ENCODE data around the gene AFDN.
"Not testable (repeated sequence)": the region's sequence is repeated elsewhere in the genome, so short reads cannot be mapped to it uniquely, and the experiment has no call there.

Gene AFDN

DNA sequence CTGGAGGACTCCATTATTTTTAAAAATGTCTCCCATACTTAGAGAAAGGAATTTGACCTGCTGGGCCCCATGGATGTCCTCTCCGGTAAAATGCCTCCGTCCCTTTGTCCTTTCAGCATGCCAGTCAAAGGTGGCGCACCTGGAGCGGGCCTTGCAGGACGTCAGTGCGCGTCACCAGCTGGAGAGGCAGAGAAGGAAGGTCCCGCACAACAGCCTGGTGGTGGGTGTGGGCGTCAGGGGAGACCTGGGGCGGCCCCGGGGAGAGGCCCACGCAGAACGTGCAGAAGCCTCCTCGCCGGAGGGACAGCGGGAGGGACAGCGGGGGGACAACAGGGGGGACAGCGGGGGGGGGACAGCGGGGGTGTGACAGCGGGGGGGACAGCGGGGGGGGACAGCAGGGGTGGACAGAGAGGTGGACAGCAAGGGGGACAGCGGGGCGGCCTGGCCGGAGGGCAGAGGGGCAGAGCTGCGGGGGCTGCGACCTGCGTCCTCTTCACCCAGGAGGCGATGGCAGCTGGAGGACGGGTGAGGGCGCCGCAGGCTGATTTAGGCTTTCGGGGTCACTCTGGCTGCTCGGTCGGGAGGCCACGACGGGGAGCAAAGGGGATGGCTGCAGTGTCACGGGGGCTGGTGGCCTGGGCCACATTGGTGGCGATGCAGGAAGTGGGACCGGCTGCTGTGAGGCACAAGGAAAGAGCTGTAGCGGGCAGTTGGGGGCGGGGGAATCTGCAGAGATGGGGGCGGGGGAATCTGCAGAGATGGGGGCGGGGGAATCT, 169.9 kb downstream of the AFDN start:
- Histone ChIP-seq H3K4me2 (peak overlapping the region; percentile 86), H3K36me3 (no peaks in the 10 kb centered on the region), H3K9ac (peak overlapping the region; percentile 77), H3K4me1 (peaks cover 48% of the 10 kb centered on the region), H3K27ac (peak overlapping the region; percentile 85), H4K20me1 (no peaks in the 10 kb centered on the region), H3K9me3 (0 out of 2 replicates have a peak, but pooled peaks cover 4% of the 10 kb centered on the region), H3K4me3 (peak overlapping the region; percentile 65), H3K27me3 (no peaks in the 10 kb centered on the region)
- TF ChIP-seq Cebpa-rat (IDR thresholded peaks at IDR 0.05) = no peak

DNA sequence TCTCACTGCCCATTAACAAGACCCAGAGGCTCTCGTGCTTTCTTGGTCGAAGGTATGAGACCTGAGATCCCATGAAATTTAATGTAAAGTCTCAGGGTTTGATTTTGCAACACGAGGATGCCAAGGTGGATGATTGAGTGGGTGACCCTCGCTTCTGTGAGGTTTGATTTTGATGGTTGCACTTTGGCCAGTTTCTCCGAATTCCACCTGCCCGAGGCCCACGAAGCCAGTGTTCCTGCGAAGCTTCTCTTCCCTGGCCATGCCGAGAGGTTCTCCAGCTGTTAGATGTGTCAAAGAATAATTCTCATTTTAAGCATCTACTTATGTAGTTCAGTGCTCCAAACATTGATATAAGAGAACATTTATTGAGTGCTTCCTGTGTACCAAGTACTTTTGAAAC, 170.9 kb downstream of the AFDN start, which contains the start of gene KIF25:
KIF25 (plus strand) TSS at position 30 of the 400 bp plus-strand sequence. CDS start 31,915 bp downstream, outside the sequence.
- peak within 1 kb of the TSS; percentile 65 for H3K4me3 ChIP-seq
- H3K27me3 ChIP-seq = no peaks in the 10 kb centered on the region
- no peak for TF ChIP-seq Cebpa-rat (IDR thresholded peaks at IDR 0.05)
- H3K27ac ChIP-seq = peak within 1 kb of the TSS; percentile 85
- H4K20me1 ChIP-seq = no peaks in the 10 kb centered on the region
- no peaks in the 10 kb centered on the region for H3K9me3 ChIP-seq
- peak within 1 kb of the TSS; percentile 86 for H3K4me2 ChIP-seq
- H3K9ac ChIP-seq = peak within 1 kb of the TSS; percentile 77
- H3K4me1 ChIP-seq = peaks cover 38% of the 10 kb centered on the region
- no peaks in the 10 kb centered on the region for H3K36me3 ChIP-seq

DNA sequence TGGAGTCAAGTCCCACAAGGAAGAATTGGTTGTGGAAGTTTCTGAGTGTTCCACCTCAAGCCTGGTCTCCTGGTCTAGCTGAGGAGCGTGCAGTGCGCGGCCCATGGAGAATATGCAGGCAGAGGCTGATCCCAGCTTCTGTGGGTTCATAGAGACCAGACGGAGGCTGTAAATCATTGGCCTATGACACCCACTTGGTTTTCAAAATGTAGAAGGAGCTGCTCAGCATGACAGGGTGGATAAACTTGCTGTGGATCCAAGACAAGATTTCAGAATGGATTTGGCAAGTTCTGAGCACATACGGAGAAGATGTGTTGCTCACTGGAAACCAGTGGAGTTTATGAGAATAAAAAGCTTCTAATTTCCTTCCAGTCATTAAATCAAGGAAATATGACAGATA, 171.5 kb downstream of the AFDN start:
- TF ChIP-seq Cebpa-rat (IDR thresholded peaks at IDR 0.05) = no peak
- Histone ChIP-seq H3K9ac (no peak overlapping the region), H3K27ac (0 out of 2 replicates have a peak overlapping the region, but pooled peaks have one; percentile 2), H3K27me3 (no peaks in the 10 kb centered on the region), H3K9me3 (no peaks in the 10 kb centered on the region), H3K4me2 (no peak overlapping the region), H3K4me1 (peaks cover 32% of the 10 kb centered on the region), H3K4me3 (no peak overlapping the region), H4K20me1 (no peaks in the 10 kb centered on the region), H3K36me3 (no peaks in the 10 kb centered on the region)

DNA sequence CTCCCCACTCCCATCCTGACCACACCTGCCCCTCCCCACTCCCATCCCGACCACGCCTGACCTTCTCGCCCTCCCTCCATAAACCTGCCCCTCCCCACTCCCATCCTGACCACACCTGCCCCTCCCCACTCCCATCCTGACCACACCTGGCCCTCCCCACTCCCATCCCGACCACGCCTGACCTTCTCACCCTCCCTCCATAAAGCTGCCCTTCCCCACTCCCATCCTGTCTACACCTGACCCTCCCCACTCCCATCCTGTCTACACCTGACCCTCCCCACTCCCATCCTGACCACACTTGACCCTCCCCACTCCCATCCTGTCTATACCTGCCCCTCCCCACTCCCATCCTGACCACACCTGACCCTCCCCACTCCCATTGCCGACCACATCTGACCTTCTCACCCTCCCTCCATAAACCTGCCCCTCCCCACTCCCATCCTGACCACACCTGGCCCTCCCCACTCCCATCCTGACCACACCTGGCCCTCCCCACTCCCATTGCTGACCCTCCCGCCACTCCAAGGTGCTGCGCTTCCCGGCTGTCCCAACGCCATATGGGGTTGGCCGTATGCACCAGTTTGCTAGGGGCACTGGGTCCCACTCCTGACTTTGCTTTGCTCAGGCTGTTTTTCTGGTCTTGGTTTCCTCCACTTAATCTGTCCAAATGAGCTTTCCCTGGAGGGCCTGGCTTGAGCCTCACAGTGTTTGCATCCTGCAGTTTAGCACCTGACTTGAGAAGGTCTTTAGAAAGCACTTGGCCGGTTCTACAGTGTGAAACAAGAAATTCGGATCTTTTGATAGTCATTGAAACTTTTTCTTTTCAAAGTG, 173.7 kb downstream of the AFDN start:
- Histone ChIP-seq H3K9ac (no peak overlapping the region), H3K27me3 (no peaks in the 10 kb centered on the region), H3K4me1 (peaks cover 18% of the 10 kb centered on the region), H4K20me1 (no peaks in the 10 kb centered on the region), H3K27ac (no peak overlapping the region), H3K9me3 (peaks cover 10% of the 10 kb centered on the region; the same call in 1 of the 2 replicates), H3K4me2 (no peak overlapping the region), H3K4me3 (no peak overlapping the region), H3K36me3 (no peaks in the 10 kb centered on the region)
- no peak for TF ChIP-seq Cebpa-rat (IDR thresholded peaks at IDR 0.05)

DNA sequence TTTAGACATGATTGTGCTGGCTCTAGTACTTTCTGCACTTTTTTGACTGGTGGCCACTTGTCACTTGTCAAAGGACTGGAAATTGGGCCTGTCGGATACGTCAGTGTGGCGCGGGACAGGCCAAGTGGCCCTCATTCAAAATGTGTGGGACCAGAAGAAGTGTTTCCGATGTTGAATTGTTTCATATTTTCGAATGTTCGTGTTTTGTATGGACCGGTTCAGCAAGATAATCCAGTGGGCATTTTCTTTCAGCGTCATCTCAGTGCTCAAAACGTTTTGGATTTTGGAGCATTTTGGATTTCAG, 174.3 kb downstream of the AFDN start:
- Histone ChIP-seq H4K20me1 (no peaks in the 10 kb centered on the region), H3K4me3 (no peak overlapping the region), H3K4me1 (peaks cover 12% of the 10 kb centered on the region), H3K4me2 (no peak overlapping the region), H3K27ac (no peak overlapping the region), H3K9me3 (peaks cover 15% of the 10 kb centered on the region; the same call in 1 of the 2 replicates), H3K36me3 (no peaks in the 10 kb centered on the region), H3K9ac (no peak overlapping the region), H3K27me3 (no peaks in the 10 kb centered on the region)
- no peak for TF ChIP-seq Cebpa-rat (IDR thresholded peaks at IDR 0.05)

DNA sequence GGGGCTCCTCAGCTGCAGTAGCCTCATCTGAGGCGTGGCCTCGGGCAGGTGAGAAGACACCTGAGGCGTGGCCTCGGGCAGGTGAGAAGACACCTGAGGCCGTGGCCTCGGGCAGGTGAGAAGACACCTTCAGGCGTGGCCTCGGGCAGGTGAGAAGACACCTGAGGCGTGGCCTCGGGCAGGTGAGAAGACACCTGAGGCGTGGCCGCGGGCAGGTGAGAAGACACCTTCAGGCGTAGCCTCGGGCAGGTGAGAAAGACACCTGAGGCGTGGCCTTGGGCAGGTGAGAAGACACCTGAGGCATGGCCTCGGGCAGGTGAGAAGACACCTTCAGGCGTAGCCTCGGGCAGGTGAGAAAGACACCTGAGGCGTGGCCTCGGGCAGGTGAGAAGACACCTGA, 174.8 kb downstream of the AFDN start:
- H3K9ac ChIP-seq, H4K20me1 ChIP-seq, H3K4me2 ChIP-seq, H3K4me3 ChIP-seq, H3K27me3 ChIP-seq, H3K27ac ChIP-seq, H3K36me3 ChIP-seq, H3K4me1 ChIP-seq: not testable (repeated sequence)
- peaks cover 16% of the 10 kb centered on the region; the same call in 1 of the 2 replicates for H3K9me3 ChIP-seq

DNA sequence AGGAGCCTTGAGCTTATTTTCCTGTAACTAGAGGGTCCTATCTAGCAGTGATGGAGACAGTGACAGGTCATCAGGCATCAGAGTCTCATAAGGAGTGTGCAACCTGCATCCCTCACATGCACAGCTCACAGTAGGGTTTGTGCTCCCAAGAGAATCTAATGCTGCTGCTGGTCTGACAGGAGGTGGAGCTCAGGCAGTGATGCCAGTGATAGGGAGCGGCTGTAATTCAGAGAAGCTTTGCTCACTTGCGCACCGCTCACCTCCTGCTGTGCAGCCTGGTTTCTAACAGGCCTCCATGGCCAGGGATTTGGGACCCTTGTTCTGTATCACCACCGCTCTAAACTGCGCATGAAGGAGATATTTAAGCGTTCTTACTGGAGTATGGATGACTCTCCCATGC, 176.1 kb downstream of the AFDN start:
- no peak overlapping the region for H3K4me3 ChIP-seq
- H3K27ac ChIP-seq = no peak overlapping the region
- H3K9me3 ChIP-seq = peaks cover 16% of the 10 kb centered on the region; the same call in 1 of the 2 replicates
- H3K9ac ChIP-seq = no peak overlapping the region
- no peaks in the 10 kb centered on the region for H3K36me3 ChIP-seq
- no peak overlapping the region; the same call in 1 of the 2 replicates for H3K4me2 ChIP-seq
- no peak for TF ChIP-seq Cebpa-rat (IDR thresholded peaks at IDR 0.05)
- H4K20me1 ChIP-seq = no peaks in the 10 kb centered on the region
- H3K27me3 ChIP-seq = no peaks in the 10 kb centered on the region
- peaks cover 15% of the 10 kb centered on the region for H3K4me1 ChIP-seq

DNA sequence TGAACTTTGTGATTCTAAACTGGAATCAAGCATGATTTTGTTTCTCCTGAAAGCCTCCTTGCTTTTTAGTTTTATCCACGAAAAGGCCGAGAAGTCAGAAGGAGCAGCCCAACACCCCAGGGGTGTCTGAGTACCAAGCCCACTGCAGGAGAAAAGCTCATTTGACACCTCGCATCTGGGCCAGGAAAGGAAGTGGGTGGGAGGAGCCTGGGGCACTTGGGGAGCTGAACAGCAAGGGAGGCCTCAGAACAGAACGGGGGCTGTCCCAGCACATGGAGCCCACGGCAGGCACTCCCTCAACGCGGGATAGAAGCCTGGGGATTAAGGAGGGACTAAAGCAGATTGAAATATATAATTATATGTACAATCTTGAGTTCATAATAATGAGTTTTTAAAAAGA, 177.3 kb downstream of the AFDN start:
- peaks cover 17% of the 10 kb centered on the region for H3K4me1 ChIP-seq
- no peaks in the 10 kb centered on the region for H4K20me1 ChIP-seq
- no peak overlapping the region for H3K9ac ChIP-seq
- H3K9me3 ChIP-seq = peaks cover 26% of the 10 kb centered on the region; the same call in 1 of the 2 replicates
- H3K36me3 ChIP-seq = no peaks in the 10 kb centered on the region
- no peak overlapping the region for H3K27ac ChIP-seq
- no peaks in the 10 kb centered on the region for H3K27me3 ChIP-seq
- TF ChIP-seq Cebpa-rat (IDR thresholded peaks at IDR 0.05) = no peak
- peak overlapping the region; percentile 35; the same call in 1 of the 2 replicates for H3K4me2 ChIP-seq
- H3K4me3 ChIP-seq = no peak overlapping the region

DNA sequence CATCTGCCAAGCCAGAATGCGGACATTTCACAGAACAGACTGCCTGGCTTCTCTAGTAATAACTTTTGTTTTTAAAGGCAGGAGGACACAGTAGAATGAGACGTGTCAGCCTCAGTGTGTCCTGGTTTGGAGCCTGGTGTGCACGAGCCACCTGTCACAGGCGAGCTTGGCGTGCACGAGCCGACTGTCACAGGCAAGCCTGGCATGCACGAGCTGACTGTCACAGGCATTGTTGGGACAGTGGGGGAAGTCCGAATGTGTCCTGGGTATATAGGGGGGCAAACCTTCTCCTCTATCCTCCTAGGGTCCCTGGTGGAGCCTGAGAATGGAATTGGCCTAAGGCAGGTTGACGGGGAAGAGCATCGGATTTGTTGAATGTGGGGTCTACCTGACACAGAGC, 178.2 kb downstream of the AFDN start:
- Histone ChIP-seq H3K27ac (no peak overlapping the region), H3K4me1 (peaks cover 17% of the 10 kb centered on the region), H3K4me3 (no peak overlapping the region), H4K20me1 (no peaks in the 10 kb centered on the region), H3K4me2 (no peak overlapping the region), H3K27me3 (no peaks in the 10 kb centered on the region), H3K9ac (no peak overlapping the region), H3K9me3 (peaks cover 33% of the 10 kb centered on the region), H3K36me3 (no peaks in the 10 kb centered on the region)
- TF ChIP-seq Cebpa-rat (IDR thresholded peaks at IDR 0.05) = no peak

DNA sequence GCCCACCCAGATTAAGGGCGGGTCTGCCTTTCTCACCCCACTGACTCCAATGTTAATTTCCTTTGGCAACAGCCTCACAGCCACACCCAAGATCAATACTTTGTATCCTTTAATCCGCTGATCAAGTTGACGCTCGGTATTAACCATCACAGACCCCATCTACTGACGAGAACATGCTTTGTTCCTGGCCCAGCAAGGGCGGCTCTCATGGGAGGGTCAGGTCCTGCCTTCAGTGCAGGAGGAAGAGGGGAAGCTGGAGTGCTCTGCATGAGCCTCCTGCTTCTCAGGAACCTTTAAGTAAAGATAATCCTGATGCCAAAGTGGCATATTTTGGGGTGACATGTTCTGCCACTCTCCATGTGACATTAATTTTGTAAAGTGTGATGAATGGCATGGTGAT, 179.1 kb downstream of the AFDN start:
- Histone ChIP-seq H3K9ac (no peak overlapping the region), H3K4me2 (no peak overlapping the region), H4K20me1 (no peaks in the 10 kb centered on the region), H3K27me3 (no peaks in the 10 kb centered on the region), H3K27ac (no peak overlapping the region), H3K9me3 (peaks cover 41% of the 10 kb centered on the region), H3K36me3 (no peaks in the 10 kb centered on the region), H3K4me1 (peaks cover 17% of the 10 kb centered on the region), H3K4me3 (no peak overlapping the region)
- no peak for TF ChIP-seq Cebpa-rat (IDR thresholded peaks at IDR 0.05)
